GM21423 (cell line): Measurements from ENCODE around the gene AMZ1.
"Not testable (repeated sequence)": the region's sequence is repeated elsewhere in the genome, so short reads cannot be mapped to it uniquely, and the experiment has no call there.

Source experiments
- ATAC-seq: cut with Tn5 transposase; IDR thresholded peaks from one replicate; pipeline ENCODE4 v1.9.1; 2021; ENCODE audit warnings: mild to moderate bottlenecking, moderate library complexity; ENCODE audit not compliant: unreplicated experiment

The AMZ1 gene

DNA sequence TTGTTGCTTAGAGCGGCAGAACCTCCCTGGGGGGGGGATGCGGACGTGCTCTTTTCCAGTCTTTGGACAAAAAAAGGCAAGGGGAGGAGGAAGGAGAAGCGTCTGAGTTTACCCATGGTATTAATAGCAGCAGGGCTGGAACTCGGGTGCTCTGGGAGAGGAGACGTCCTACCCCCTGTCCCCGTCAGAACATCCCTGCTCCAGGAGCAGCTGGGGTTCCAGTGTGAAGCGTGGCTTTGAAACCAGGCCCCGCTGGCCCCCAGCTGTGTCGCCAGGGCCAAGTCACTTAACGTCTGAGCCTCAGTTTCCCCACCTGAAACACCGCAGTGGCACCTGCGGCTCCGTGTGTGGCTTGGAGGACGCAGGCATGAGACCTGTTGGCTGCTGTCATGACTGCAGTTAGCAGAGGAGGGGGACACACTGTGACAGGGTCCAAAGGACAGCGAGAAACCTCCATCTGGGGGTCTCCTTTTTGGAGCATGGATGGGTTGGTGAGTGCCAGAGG is 1.4 kb downstream of the AMZ1 start:
- no peak for ATAC-seq

DNA sequence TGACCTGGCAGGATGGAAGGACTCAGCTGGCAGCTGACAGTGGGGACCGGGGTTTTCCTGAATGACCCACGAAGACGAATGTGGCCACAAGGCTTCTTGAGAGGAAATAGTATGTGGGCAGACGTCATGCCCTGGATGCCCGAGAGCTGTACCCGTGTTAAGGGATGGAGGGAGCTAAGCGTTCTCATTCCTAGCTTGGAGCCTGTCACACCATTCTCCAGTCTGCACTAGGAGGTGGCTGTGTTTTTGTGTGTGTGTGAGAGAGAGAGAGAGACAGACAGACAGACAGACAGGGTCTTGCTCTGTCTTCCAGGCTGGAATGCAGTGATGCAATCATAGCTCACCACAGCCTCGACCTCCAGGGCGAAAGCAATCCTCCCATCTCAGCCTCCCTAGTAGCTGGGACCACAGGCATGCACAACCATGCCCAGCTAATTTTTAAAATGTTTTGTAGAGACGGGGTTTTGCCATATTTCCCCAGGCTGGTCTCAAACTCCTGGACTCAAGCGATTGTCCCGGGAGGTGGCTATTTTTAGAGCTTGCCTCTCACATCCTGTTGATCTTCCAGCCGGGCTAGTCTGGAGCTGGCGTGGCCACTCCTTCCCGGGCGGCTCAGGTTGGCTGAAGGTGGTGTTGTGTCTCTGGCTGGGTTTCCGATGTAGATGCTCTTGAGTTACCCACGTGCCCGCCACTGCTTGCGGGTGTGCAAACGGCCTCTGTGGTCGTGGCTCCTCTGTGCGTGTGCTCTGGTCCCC is 2.1 kb downstream of the AMZ1 start:
- ATAC-seq, result no peak

DNA sequence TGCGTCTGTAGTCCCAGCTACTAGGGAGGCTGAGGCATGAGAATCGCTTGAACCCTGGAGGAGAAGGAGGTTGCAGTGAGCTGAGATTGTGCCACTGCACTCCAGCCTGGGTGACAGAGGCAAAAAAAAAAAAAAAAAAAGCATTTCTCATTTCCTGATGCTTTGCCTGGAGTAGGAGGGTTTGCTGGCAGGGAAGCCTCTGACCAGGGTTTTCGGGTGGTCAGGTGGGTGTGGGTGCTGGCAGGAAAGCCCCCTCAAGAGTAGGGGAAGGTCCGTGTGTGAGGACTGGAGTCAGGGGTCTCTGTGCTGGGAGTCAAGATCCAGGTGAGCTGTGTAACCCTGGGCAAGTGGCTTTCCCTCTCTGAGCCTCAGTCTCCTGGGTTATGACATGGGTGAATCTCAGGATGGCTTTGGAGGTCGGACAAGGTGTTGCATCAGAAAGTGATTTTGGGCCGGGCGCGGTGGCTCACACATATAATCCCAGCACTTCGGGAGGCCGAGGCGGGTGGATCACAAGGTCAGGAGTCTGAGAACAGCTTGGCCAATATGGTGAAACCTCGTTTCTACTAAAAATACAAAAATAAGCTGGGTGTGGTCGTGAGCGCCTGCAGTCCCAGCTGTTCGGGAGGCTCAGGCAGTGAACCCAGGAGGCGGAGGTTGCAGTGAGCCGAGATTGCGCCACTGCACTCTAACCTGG is 3.2 kb downstream of the AMZ1 start:
- ATAC-seq, result no peak

DNA sequence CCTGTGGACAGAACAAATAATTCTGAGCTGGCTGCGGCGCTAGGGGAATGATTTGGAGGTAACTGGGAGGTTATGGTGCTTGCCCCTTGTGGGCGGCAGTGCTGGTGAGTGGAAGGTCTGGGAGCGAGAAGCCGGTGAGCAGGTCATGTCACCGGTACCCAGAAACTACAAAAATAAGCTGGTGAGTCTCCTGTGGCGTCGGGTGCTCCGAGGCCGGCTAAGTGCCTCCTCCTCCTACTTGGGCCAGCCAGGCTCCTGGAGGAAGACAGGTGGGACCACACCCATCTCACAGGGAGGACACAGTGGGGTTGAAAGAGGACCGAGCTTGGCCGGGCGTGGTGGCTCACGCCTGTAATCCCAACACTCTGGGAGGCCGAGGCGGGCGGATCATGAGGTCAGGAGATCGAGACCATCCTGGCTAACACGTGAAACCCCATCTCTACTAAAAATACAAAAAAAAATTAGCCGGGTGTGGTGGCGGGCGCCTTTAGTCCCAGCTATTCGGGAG is 4.0 kb downstream of the AMZ1 start:
- not testable (repeated sequence) for ATAC-seq

DNA sequence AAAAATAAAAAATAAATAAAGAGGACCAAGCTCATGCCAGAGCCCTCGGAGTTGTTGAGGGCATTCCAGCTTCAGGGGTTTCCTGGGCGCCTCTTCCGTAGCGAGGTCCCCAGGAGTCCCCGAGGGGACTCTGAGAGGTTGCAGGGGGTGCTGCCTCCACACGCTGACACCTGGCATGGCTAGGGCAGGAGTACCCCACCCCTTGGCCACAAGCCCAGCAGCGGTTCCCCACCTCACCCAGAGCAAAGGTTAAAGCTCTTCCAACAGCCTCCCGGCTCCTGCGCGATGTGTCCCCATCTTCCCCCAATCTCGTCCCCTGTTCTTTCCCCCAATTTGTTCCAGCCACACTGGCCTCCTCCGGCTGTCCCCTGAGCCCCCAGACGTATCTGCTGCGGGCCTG is 4.5 kb downstream of the AMZ1 start:
- ATAC-seq, result no peak

DNA sequence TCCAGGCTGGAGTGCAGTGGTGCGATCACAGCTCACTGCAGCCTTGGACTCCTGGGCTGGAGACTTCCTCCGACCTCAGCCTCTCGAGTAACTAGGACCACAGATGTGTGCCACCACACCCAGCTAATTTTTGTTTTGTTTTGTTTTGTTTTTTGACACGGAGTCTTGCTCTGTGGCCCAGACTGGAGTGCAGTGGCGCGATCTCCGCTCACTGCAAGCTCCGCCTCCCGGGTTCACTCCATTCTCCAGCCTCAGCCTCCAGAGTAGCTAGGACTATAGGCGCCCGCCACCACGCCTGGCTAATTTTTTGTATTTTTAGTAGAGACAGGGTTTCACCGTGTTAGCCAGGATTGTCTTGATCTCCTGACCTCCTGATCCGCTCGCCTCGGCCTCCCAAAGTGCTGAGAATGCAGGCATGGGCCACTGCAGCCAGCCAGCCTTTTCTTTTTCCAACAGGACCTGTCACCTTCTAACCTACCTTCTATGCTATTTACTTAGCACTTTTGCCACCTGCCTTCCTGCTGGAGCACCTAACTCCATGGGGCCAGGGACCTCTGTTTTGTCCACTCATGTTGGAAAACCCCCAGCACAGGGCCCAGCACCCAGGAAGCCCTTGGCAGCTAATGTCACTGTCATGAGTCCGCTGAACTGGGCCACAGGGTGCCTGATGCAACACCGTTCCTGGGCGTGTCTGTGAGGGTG is 5.6 kb downstream of the AMZ1 start:
- ATAC-seq, result not testable (repeated sequence)

DNA sequence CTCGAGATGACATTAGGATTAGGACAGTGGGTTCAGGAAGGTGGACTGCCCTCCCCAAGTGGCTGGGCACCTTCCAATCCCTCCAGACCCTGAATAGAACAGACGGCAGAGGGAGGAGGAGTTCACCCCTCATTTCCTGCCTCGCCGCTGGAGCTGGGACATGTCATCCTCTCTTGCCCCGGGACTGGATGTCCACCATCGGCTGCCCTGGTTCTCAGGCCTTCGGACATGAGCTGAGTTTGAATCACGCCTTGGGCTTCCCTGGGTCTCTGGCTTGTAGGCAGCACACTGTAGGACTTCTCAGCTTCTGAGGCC is 6.1 kb downstream of the AMZ1 start:
- ATAC-seq, result not testable (repeated sequence)

DNA sequence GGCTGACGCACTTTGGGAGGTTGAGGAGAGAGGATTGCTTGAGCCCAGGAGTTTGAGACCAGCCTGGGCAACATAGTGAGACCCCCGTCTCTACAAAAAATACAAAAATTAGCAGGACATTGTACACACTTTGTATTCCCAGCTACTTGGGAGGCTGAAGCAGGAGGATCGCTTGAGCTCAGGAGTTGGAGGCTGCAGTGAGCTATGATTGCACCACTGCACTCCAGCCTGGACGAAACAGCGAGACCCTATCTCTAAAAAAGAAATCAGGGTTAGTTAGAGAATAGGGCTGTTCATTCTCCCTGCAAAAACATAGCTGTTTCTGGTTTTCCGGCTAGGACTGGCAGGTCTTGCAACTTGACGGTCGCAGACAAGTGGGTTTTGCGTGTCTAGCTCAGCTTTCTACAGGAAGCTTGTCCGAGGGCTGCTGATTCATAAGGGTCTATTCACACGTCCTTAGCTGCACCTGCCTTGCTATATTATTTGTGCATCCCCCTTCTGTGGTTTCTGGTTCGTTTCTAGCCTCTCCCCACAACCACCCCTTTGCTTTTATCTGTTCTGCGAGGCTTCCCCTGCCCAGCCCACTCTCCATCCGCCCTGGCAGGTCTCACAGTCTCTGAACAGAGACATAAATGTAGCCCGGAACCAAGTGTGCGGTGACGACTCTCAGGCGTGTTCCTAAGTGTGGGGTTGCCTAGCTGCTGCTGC is 10.7 kb downstream of the AMZ1 start:
- peak; percentile 92 for ATAC-seq

DNA sequence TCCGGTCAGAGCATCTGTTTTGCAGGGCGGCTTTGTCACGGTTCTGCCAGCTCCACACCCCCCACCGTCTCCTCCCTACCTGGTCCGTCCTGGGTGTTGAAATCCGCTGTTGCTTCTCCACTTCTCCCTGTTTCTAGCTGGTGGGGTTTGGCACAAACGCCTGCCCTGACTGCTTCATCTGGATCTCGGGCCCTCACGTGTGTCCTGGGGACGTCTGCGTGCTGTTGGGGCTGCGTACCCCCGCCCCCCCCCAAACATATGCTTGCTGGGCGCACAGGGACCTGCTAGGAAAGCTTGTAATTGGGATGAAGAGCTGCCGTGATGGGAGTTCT is 11.3 kb downstream of the AMZ1 start:
- no peak for ATAC-seq

DNA sequence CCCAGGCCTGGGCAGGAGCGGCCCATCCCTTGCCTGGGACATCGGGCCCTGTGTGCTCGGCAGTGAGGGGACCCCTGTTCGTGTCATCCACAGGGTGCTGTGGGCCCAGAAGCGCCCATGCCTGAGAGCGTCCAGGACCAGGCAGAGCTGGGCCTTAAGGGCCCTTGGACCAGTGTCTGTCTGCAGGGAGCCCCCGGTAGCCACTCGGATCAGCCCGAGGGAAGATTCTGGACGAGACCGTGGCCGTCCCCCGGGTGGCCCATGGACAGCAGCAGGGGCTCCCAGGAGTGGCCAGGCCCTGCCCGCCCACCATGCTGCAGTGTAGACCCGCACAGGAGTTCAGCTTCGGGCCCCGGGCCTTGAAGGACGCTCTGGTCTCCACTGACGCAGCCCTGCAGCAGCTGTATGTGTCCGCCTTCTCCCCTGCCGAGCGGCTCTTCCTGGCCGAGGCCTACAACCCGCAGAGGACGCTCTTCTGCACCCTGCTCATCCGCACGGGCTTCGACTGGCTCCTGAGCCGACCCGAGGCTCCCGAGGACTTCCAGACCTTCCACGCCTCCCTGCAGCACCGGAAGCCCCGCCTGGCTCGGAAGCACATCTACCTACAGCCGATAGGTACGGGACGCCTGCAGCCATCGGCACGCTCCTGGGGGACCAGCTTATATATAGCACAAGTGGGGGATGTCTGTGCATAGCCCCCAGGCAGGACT is 12.3 kb downstream of the AMZ1 start:
- ATAC-seq, result no peak

DNA sequence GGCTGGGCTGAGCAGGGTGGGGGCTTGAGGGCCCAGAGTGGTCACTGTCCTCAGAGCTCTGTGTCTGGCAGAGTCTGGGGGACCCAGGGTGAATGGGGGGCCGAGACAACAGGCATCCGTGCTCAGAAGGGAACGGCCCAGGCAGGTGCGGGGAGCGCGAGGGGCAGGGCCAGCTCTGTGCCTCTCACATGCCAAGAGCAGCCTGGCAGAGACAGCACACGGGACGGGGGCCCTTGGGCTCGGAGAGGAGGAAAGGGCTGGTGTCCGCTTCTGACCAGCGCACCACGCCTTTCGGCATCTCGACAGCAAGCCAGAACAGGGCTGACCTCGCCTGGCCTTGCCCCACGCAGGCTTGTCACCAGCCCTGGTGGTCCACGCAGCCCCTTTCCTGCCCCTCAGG is 13.4 kb downstream of the AMZ1 start:
- ATAC-seq, result no peak

DNA sequence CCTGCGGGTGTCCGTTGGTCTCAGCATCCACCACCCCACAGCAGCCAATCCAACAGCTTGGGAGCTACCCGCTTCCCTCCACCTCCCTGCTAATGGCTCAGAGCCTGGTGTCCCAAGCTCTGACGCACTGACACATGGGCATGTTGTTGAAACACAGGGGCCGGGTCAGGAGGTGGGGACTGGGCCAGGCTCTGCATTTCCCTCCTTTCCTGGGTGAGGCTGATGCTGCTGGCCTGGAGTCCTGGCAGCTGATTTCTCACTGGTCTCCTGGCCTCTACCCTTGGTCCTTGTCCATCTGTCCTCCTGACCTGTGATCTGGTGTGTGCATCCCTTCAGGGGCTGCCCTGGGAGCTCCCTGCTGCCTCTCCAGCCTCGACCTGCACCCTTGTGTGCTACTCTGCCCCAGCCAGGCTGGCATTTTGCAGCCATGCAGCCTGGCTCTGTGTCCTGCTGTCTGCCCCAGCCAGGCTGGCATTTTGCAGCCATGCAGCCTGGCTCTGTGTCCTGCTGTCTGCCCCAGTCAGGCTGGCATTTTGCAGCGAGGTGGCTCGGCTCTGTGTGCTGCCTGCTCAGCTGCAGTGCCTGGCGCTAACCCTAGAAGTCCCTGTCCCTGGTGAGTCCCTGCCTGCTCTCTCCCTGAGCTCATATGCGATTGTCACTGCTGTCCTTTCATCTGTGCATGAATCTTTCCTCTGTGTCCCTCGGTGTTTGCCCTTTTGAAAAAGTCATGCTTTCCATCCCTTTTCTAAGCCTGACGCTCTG is 14.0 kb downstream of the AMZ1 start:
- no peak for ATAC-seq

DNA sequence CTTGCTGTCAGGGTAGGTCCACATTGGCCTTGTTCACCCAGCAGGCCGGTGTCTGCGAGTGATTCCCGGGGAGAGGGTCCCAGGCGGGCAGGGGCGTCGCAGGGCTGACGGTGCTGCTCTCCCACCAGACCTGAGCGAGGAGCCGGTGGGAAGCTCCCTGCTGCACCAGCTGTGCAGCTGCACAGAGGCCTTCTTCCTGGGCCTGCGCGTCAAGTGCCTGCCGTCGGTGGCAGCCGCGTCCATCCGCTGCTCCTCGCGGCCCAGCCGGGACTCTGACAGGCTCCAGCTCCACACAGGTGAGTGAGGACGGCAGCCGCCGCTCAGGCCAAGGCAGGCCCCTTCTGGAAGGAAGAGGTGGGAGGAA is 14.6 kb downstream of the AMZ1 start:
- no peak for ATAC-seq

DNA sequence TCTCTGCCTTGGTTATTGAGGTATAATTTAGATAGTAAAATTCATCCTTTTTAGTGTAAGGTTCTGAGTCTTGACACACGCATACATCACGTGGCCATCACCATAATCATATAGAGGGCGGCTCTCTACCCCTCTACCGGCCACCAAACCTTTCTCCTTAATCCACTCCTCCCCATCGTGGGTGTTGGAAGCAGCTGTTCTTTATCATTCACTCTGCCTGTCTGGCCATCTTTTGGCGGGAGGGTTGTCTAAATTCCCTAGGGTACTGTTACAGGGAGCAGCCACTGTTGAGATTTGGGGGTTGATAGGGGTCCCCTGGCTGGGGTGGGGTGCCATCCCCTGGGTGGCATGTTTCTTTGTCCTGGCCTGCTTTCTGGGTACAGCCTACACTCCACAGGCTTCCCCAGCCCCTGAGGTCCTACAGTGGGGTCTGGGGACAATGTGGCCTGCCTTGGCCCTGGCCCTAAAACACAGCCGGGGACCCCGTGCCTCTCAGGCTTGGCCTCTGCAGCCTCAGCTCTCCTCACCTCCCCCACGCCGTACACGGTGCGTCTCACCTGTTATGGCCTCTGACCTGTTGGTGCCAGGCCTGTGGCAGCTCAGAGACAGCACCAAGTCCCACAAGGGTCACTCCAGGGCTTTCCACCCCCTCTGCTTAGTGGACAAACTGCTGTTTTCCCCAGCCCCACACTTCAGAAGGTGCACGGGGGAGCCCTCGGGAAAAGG is 17.5 kb downstream of the AMZ1 start:
- no peak for ATAC-seq

DNA sequence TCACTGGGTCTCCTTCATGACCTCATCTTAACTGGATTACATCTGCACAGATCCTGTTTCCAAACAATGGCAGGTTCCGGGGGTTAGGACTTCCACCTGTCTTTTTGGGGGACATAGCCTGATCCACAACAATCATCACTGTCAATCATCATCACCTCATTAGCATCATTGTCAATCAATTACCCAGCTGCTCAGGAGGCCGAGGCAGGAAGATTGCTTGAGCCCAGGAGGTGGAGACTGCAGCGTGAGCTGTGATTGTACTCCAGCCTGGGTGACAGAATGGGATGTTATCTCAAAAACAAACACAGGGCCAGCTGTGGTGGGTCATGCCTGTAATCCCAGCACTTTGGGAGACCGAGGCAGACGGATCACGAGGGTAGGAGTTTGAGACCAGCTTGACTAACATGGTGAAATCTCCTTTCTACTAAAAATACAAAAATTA is 18.7 kb downstream of the AMZ1 start:
- no peak for ATAC-seq

DNA sequence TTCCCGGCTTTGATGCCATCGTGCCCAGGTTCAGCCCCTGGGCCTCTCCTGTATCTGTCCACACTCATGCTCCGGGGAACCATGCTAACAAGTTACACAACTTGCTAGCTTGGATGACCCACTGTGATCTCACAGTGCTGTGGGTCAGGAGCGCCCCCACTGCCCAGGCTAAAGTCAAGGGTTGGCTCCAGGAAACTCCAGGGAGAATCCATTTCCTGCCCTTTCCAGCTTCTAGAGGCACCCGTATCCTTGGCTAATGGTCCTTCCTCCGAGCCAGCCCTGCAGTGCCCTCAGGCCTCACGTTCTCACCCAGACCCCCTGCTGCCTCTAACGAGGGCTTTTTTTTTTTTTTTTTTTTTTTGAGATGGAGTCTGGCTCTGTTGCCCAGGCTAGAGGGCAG is 19.5 kb downstream of the AMZ1 start:
- no peak for ATAC-seq

DNA sequence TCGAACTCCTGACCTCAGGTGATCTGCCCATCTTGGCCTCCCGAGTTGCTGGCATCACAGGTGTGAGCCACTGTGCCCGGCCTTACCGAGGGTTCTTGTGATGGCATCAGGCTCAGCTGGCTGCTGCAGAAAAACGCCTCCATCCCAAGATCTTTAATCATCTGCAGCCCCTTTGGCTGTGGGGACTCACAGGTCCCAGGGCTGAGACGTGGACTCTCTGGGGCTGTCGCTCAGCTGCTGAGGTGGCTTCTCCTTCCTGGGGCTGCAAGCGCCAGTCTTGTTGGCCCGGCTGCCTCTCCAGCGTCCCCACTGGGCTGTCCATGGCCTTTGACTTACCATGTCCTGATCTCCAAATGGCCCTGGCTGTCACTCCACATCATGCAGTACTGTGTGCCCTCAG is 20.0 kb downstream of the AMZ1 start:
- no peak for ATAC-seq

DNA sequence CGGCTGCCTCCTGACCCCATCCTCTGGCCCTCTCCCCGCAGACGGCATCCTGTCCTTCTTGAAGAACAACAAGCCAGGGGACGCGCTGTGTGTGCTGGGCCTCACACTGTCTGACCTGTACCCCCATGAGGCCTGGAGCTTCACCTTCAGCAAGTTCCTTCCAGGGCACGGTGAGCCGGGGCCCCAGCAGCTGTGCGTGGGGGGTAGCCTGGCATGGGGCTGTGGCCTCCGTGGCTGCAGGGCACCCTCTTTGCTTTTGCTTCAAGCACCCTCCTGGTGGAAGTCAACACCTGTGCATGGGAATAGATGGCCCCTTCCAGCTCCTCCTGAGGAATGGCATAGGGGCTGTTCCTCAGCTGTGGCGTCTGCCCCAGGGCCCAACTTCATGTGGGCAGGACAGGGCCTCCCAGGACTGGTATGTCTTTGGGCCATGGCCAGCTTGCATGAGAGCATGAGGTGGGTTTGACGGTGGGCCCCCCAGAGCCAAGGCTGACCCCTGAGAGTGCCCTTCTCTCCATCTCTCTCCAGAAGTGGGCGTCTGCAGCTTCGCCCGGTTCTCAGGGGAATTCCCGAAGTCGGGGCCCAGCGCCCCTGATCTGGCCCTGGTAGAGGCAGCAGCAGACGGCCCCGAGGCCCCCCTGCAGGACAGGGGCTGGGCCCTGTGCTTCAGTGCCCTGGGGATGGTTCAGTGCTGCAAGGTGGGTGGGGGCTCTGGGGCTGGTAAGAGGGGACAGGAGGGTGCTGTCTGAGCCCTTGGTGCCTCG is 20.7 kb downstream of the AMZ1 start:
- ATAC-seq, result no peak
